ENCODE results near the gene PCBD2.

PCBD2 gene

GRCh38 chr5:134964359-134965270 lies 59.7 kb downstream of the PCBD2 start:
- no peak overlapping the region for H3K4me3 ChIP-seq (ENCODE audit: low read depth, low read length)
- no peak for DNase-seq (ENCODE audit: low read depth)
- no peak for TF ChIP-seq POLR2A (IDR thresholded peaks at IDR 0.05; ENCODE audit: extremely low read depth, insufficient read length)
- TF ChIP-seq, protein P1, sequence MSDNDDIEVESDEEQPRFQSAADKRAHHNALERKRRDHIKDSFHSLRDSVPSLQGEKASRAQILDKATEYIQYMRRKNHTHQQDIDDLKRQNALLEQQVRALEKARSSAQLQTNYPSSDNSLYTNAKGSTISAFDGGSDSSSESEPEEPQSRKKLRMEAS (IDR thresholded peaks at IDR 0.05; ENCODE audit: low read depth, low read length), result no peak
- no peak for TF ChIP-seq MYC (IDR thresholded peaks at IDR 0.05; ENCODE audit: low read depth, low read length)
- no peak for TF ChIP-seq CTCF (IDR thresholded peaks at IDR 0.05; ENCODE audit: low read depth, low read length)

DNA sequence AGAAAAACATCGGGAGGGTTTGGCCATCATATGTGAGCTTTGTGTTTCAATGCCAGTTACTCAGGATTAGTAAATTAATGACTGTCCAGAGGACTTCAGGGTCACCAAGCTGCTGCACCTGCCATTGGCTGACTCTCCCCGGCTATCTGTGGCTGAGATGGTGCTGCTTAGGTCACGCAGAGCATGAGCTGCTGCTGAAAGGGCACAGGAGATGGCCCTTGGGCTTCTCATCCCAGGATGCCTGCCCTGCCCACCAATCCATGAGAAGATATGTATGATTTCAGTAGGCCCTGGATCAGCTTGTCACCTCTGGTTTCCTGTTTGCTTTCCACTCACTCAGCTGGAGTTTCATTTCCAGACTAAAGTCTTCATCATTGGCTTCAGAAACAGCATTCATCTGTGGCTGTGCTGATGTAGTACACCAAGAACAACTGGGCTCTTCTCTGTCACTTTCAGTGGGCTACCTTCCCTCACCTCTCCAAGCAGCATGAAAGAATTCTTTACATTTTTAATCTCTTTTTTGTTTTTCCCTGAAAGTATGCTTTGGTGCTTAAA lies 60.4 kb downstream of the PCBD2 start:
- TF ChIP-seq CTCF (IDR thresholded peaks at IDR 0.05; ENCODE audit: low read depth, low read length), result no peak
- no peak for TF ChIP-seq POLR2A (IDR thresholded peaks at IDR 0.05; ENCODE audit: extremely low read depth, insufficient read length)
- TF ChIP-seq, protein P1 (IDR thresholded peaks at IDR 0.05; ENCODE audit: low read depth, low read length), result no peak
- no peak for TF ChIP-seq MYC (IDR thresholded peaks at IDR 0.05; ENCODE audit: low read depth, low read length)
- no peak overlapping the region for H3K4me3 ChIP-seq (ENCODE audit: low read depth, low read length)
- DNase-seq (ENCODE audit: low read depth), result no peak

GRCh38 chr5:134967607-134968006 lies 62.7 kb downstream of the PCBD2 start, which contains the start of gene CATSPER3:
TSS of gene CATSPER3 (plus strand) at chr5:134967907. CDS start at chr5:134967992, 85 bp downstream.
- TF ChIP-seq, protein P1 (IDR thresholded peaks at IDR 0.05; ENCODE audit: low read depth, low read length), result no peak
- TF ChIP-seq POLR2A (IDR thresholded peaks at IDR 0.05; ENCODE audit: extremely low read depth, insufficient read length), result no peak
- TF ChIP-seq CTCF (IDR thresholded peaks at IDR 0.05; ENCODE audit: low read depth, low read length), result no peak
- no peak for TF ChIP-seq MYC (IDR thresholded peaks at IDR 0.05; ENCODE audit: low read depth, low read length)

GRCh38 chr5:134968055-134968454 lies 63.1 kb downstream of the PCBD2 start:
- TF ChIP-seq POLR2A (IDR thresholded peaks at IDR 0.05; ENCODE audit: extremely low read depth, insufficient read length) (no peak), MYC (IDR thresholded peaks at IDR 0.05; ENCODE audit: low read depth, low read length) (no peak)
- no peak overlapping the region for H3K4me3 ChIP-seq (ENCODE audit: low read depth, low read length)
- DNase-seq (ENCODE audit: low read depth), result no peak

More at GRCh38 chr5:134967607-134968006, 62.7 kb downstream of the PCBD2 start, which contains the start of gene CATSPER3:
- no peak within 1 kb of the TSS for H3K4me3 ChIP-seq (ENCODE audit: low read depth, low read length)
- DNase-seq (ENCODE audit: low read depth), result no peak

GRCh38 chr5:134969166-134969565 lies 64.2 kb downstream of the PCBD2 start:
- no peak overlapping the region for H3K4me3 ChIP-seq (ENCODE audit: low read depth, low read length)
- TF ChIP-seq MYC (IDR thresholded peaks at IDR 0.05; ENCODE audit: low read depth, low read length), result no peak
- no peak for TF ChIP-seq POLR2A (IDR thresholded peaks at IDR 0.05; ENCODE audit: extremely low read depth, insufficient read length)
- TF ChIP-seq, protein P1 (IDR thresholded peaks at IDR 0.05; ENCODE audit: low read depth, low read length), result no peak
- TF ChIP-seq CTCF (IDR thresholded peaks at IDR 0.05; ENCODE audit: low read depth, low read length), result no peak
- DNase-seq (ENCODE audit: low read depth), result no peak

All from NB4 (cell line).